ENCODE measurements around the gene POU6F1.

GRCh38 chr12:51238510-51239334, 20.9 kb upstream of the POU6F1 start, which contains the start of gene DAZAP2:
- no peak for TF ChIP-seq CTCF (conservative IDR thresholded peaks at IDR 0.05; ENCODE audit: low read length)
- TF ChIP-seq EZH2phosphoT487 (IDR thresholded peaks at IDR 0.05; ENCODE audit: borderline replicate concordance, low read depth, low read length): no peak
